Mesenchymal stem cell (in vitro differentiated cells and primary cell): ENCODE results near the gene ZDHHC14.

ENCODE experiments used
- DNase-seq: peaks from one replicate; pipeline ENCODE4 v3.0.0-alpha.2; 2013
- H2AFZ ChIP-seq: one replicate; pipeline ENCODE4 v1.6.1; 2013; ENCODE audit warnings: low read depth, mild to moderate bottlenecking, control low read depth, inconsistent platforms, low read length, moderate library complexity
- H2AK5ac ChIP-seq: 2 replicates; pipeline ENCODE4 v1.6.1; 2013; ENCODE audit warnings: low read length, moderate library complexity, mild to moderate bottlenecking, inconsistent platforms; ENCODE audit not compliant: severe bottlenecking
- H2BK120ac ChIP-seq: one replicate; pipeline ENCODE4 v1.6.1; 2013; ENCODE audit warnings: low read depth, mild to moderate bottlenecking, inconsistent platforms, low read length, moderate library complexity
- H2BK12ac ChIP-seq, 2 experiments: one replicate each; pipeline ENCODE4 v1.6.1; 2013; ENCODE audit warnings: inconsistent platforms in 2 of 2, low read length in 2 of 2, mild to moderate bottlenecking in 2 of 2, moderate library complexity in 2 of 2, control low read depth in 1 of 2
- H2BK15ac ChIP-seq: one replicate; pipeline ENCODE4 v1.6.1; 2013; ENCODE audit warnings: mild to moderate bottlenecking, low read depth, inconsistent platforms; ENCODE audit not compliant: poor library complexity, severe bottlenecking
- H2BK5ac ChIP-seq: 2 replicates; pipeline ENCODE4 v1.6.1; 2013; ENCODE audit warnings: low read depth, mild to moderate bottlenecking, low read length, control low read depth, inconsistent platforms; ENCODE audit not compliant: poor library complexity, severe bottlenecking
- H3K14ac ChIP-seq, 2 experiments: one replicate each; pipeline ENCODE4 v1.6.1; 2013; ENCODE audit warnings: inconsistent platforms in 2 of 2, low read length in 2 of 2, control low read depth in 1 of 2, mild to moderate bottlenecking in 1 of 2, moderate library complexity in 1 of 2
- H3K18ac ChIP-seq, 2 experiments: one replicate each; pipeline ENCODE4 v1.6.1; 2013; ENCODE audit warnings: inconsistent platforms in 2 of 2, low read length in 2 of 2, control low read depth in 1 of 2, low read depth in 1 of 2, mild to moderate bottlenecking in 1 of 2
- H3K23ac ChIP-seq, 2 experiments: one replicate each; pipeline ENCODE4 v1.6.1; 2013; ENCODE audit warnings: inconsistent platforms in 2 of 2, low read length in 2 of 2, mild to moderate bottlenecking in 2 of 2, moderate library complexity in 2 of 2, control low read depth in 1 of 2
- H3K27ac ChIP-seq: 2 replicates; pipeline ENCODE4 v1.5.1; 2013; ENCODE audit warnings: mild to moderate bottlenecking, moderate library complexity, low read length, control low read depth, inconsistent platforms; ENCODE audit not compliant: poor library complexity, severe bottlenecking
- H3K27me3 ChIP-seq, 2 experiments: 2 replicates each; pipeline versions ENCODE4 v1.6.1 to v1.7.0; 2013; ENCODE audit warnings: low read length in 2 of 2, mild to moderate bottlenecking in 2 of 2, moderate library complexity in 2 of 2, control low read depth in 1 of 2, inconsistent platforms in 1 of 2; ENCODE audit not compliant: control insufficient read depth in 1 of 2, insufficient read depth in 1 of 2
- H3K36me3 ChIP-seq, 2 experiments: 2 replicates each; pipeline versions ENCODE4 v1.6.1 to v1.7.0; 2013; ENCODE audit warnings: low read length in 2 of 2, control low read depth in 1 of 2, inconsistent platforms in 1 of 2, low read depth in 1 of 2, mild to moderate bottlenecking in 1 of 2; ENCODE audit not compliant: insufficient read depth in 2 of 2, control insufficient read depth in 1 of 2
- H3K4ac ChIP-seq, 2 experiments: one replicate each; pipeline ENCODE4 v1.6.1; 2013; ENCODE audit warnings: inconsistent platforms in 2 of 2, low read length in 2 of 2, mild to moderate bottlenecking in 2 of 2, moderate library complexity in 2 of 2, control low read depth in 1 of 2, low read depth in 1 of 2
- H3K4me1 ChIP-seq: 2 replicates; pipeline ENCODE4 v1.6.1; 2013; ENCODE audit warnings: low read depth, low read length, control low read depth; ENCODE audit not compliant: control insufficient read depth, insufficient read depth
- H3K4me2 ChIP-seq: 2 replicates; pipeline ENCODE4 v1.6.1; 2013; ENCODE audit warnings: low read length, mild to moderate bottlenecking, inconsistent platforms; ENCODE audit not compliant: poor library complexity, severe bottlenecking
- H3K4me3 ChIP-seq, 2 experiments: 2 replicates each; pipeline versions ENCODE4 v1.5.1 to v1.7.0; 2013; ENCODE audit warnings: low read length in 2 of 2, mild to moderate bottlenecking in 2 of 2, control low read depth in 1 of 2, low read depth in 1 of 2; ENCODE audit not compliant: insufficient read depth in 1 of 2
- H3K79me1 ChIP-seq: replicated peaks from 2 replicates; pipeline ENCODE4 v1.6.1; 2013; ENCODE audit warnings: mild to moderate bottlenecking, control low read depth, low read length, inconsistent platforms; ENCODE audit not compliant: poor library complexity, severe bottlenecking
- H3K9ac ChIP-seq: 2 replicates; pipeline ENCODE4 v1.7.0; 2013; ENCODE audit warnings: mild to moderate bottlenecking, low read length, moderate library complexity
- H3K9me3 ChIP-seq: 2 replicates; pipeline ENCODE4 v1.7.0; 2013; ENCODE audit warnings: mild to moderate bottlenecking, low read length; ENCODE audit not compliant: control insufficient read depth
- H4K8ac ChIP-seq: one replicate; pipeline ENCODE4 v1.6.1; 2013; ENCODE audit warnings: inconsistent platforms, mild to moderate bottlenecking, low read length, moderate library complexity
- H4K91ac ChIP-seq: one replicate; pipeline ENCODE4 v1.6.1; 2013; ENCODE audit warnings: mild to moderate bottlenecking, low read length, inconsistent platforms
- WGBS: methylation state at CpG from one replicate; pipeline ENCODE4 v1.1.7; 2013; ENCODE audit warnings: mixed read lengths; 5-methylcytosine and 5-hydroxymethylcytosine counted together

The ZDHHC14 gene

GRCh38 chr6:157569543-157569942 lies 188.6 kb downstream of the ZDHHC14 start:
- no peaks in the 10 kb centered on the region for H3K27me3 ChIP-seq
- no peaks in the 10 kb centered on the region for H3K79me1 ChIP-seq
- no peak overlapping the region for H3K14ac ChIP-seq
- H2BK120ac ChIP-seq: no peak overlapping the region
- H3K36me3 ChIP-seq: no peaks in the 10 kb centered on the region
- H4K91ac ChIP-seq: no peak overlapping the region
- H2BK12ac ChIP-seq: no peak overlapping the region
- no peak for DNase-seq
- no peak overlapping the region for H2AFZ ChIP-seq
- H3K4me2 ChIP-seq: no peak overlapping the region
- no peak overlapping the region for H3K9ac ChIP-seq
- H3K23ac ChIP-seq: no peak overlapping the region
- no peak overlapping the region for H3K27ac ChIP-seq
- no peak overlapping the region for H2AK5ac ChIP-seq
- no peak overlapping the region for H3K18ac ChIP-seq
- peaks cover 3% of the 10 kb centered on the region for H3K9me3 ChIP-seq
- no peak overlapping the region for H3K4ac ChIP-seq
- no peak overlapping the region for H2BK5ac ChIP-seq
- H3K4me1 ChIP-seq: no peaks in the 10 kb centered on the region
- no peak overlapping the region for H3K4me3 ChIP-seq
- H4K8ac ChIP-seq: no peak overlapping the region
- H2BK15ac ChIP-seq: no peak overlapping the region
- no CpG with 5 or more reads among the region's 3 CpGs for WGBS

DNA sequence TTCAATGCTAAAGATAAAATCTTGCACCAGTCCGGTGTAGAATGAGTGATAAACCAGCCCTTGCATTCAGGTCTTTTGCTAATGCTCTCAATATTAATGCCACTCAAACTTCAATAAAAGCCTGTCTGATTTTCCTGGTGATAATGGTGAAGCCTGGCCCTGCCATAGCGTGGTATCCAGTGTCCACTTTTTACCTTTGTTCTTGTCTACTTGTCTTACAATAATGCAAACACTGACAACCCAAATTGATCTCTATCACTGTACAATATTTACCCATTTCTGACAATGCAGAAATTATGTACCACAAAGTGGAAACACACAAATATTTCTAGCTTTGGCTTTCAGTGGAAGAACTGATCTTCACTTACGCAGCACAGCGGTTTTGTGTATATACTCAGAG lies 189.1 kb downstream of the ZDHHC14 start:
- Histone ChIP-seq H3K4me1 (no peaks in the 10 kb centered on the region), H4K91ac (no peak overlapping the region), H3K4me3 (no peak overlapping the region), H3K79me1 (no peaks in the 10 kb centered on the region), H3K14ac (no peak overlapping the region), H3K27ac (no peak overlapping the region), H4K8ac (no peak overlapping the region), H2BK5ac (no peak overlapping the region), H3K9me3 (peaks cover 3% of the 10 kb centered on the region), H2AK5ac (no peak overlapping the region), H3K4ac (no peak overlapping the region), H2BK12ac (no peak overlapping the region), H3K4me2 (no peak overlapping the region), H2AFZ (no peak overlapping the region), H2BK120ac (no peak overlapping the region), H3K18ac (no peak overlapping the region), H2BK15ac (no peak overlapping the region), H3K23ac (no peak overlapping the region), H3K27me3 (no peaks in the 10 kb centered on the region), H3K9ac (no peak overlapping the region), H3K36me3 (no peaks in the 10 kb centered on the region)
- no peak for DNase-seq
- WGBS: 98% methylated on average over 4 of the region's 4 CpGs

GRCh38 chr6:157570752-157571151 lies 189.8 kb downstream of the ZDHHC14 start:
- H3K4me3 ChIP-seq: no peak overlapping the region
- H4K91ac ChIP-seq: no peak overlapping the region
- no peak overlapping the region for H2AFZ ChIP-seq
- H2BK15ac ChIP-seq: no peak overlapping the region
- no peak for DNase-seq
- no peak overlapping the region for H3K4ac ChIP-seq
- H3K27me3 ChIP-seq: no peaks in the 10 kb centered on the region
- H2BK120ac ChIP-seq: no peak overlapping the region
- H3K18ac ChIP-seq: no peak overlapping the region
- H3K4me1 ChIP-seq: no peaks in the 10 kb centered on the region
- no peak overlapping the region for H2BK5ac ChIP-seq
- no peaks in the 10 kb centered on the region for H3K36me3 ChIP-seq
- no peak overlapping the region for H4K8ac ChIP-seq
- no peak overlapping the region for H3K23ac ChIP-seq
- H3K14ac ChIP-seq: no peak overlapping the region
- H3K4me2 ChIP-seq: no peak overlapping the region
- H2BK12ac ChIP-seq: no peak overlapping the region
- H3K9ac ChIP-seq: no peak overlapping the region
- no peak overlapping the region for H2AK5ac ChIP-seq
- H3K79me1 ChIP-seq: no peaks in the 10 kb centered on the region
- H3K9me3 ChIP-seq: peaks cover 3% of the 10 kb centered on the region
- H3K27ac ChIP-seq: no peak overlapping the region

DNA sequence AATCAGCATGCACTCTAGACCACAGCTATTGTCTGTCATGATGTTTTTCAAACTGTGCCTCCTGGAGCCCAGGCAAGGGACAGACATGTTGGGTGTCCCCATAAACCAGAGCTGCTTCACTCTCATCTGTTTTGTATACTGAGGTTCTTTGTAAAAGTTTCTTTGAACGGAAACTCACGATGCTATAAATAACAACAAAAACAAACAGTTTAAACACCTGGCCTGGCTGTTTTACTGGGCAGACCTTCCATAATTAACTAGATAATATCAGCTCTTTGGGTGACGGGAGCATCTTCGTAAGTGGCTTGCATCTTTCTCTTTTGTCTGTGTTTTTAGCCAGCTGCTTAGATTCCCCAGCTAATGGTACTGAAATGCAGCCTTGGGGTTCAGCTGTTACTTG lies 190.3 kb downstream of the ZDHHC14 start:
- H3K4ac ChIP-seq: no peak overlapping the region
- no peak overlapping the region for H2BK120ac ChIP-seq
- H3K36me3 ChIP-seq: no peaks in the 10 kb centered on the region
- H2AFZ ChIP-seq: no peak overlapping the region
- no peak overlapping the region for H3K4me2 ChIP-seq
- H3K4me1 ChIP-seq: no peaks in the 10 kb centered on the region
- no peak overlapping the region for H3K27ac ChIP-seq
- H2AK5ac ChIP-seq: no peak overlapping the region
- WGBS: 75% methylated on average over 4 of the region's 4 CpGs
- no peak overlapping the region for H2BK5ac ChIP-seq
- no peak overlapping the region for H3K9ac ChIP-seq
- no peaks in the 10 kb centered on the region for H3K27me3 ChIP-seq
- H3K4me3 ChIP-seq: no peak overlapping the region
- DNase-seq: no peak
- no peak overlapping the region for H4K91ac ChIP-seq
- no peak overlapping the region for H2BK12ac ChIP-seq
- H3K14ac ChIP-seq: no peak overlapping the region
- no peak overlapping the region for H2BK15ac ChIP-seq
- peaks cover 3% of the 10 kb centered on the region for H3K9me3 ChIP-seq
- no peak overlapping the region for H4K8ac ChIP-seq
- H3K18ac ChIP-seq: no peak overlapping the region
- H3K23ac ChIP-seq: no peak overlapping the region
- no peaks in the 10 kb centered on the region for H3K79me1 ChIP-seq
